NCI-H69 (cell line): ENCODE measurements around the gene RFC1.
"Not testable (repeated sequence)": the region's sequence is repeated elsewhere in the genome, so short reads cannot be mapped to it uniquely, and the experiment has no call there.

Source experiments
- DNase-seq: peaks from one replicate; lab custom pipeline; 2025; lab: John Stamatoyannopoulos, UW

The RFC1 gene

GRCh38 chr4:39354254-39354552 is 12.0 kb downstream of the RFC1 start:
- no peak for DNase-seq

DNA sequence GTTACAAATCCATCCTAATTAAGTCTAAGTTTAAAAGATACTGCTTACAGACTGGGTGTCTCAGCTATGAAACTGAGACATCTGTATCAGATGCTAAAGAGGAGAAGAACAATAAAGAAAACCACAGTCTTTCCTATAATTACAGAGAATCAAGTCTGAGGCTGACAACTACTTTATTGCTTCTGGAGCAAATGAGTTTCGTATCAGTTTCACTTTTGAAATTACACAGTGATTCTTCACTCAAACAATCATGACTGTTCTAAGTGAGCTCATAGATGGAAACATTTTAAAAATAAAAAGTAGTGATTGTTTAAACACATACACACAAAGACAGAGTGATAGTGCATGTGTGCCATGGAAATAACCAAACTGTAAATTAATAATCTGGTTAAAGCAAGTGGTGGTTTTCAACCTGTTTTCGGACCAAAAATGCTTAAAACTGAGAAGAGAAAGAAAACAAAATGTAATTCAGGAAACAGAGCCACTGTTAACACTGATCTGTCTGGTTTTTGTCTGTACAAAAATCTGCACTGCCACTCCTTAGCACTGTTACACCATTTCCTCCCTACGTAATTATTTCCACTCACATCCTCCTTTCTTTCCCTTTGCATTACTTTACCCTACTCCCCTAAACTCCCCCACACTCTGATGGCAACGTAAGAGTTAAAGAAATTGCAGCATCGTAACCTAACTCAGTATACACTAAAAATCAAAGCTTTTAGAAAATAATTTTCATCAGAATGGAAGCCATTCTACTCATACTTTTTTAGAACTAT is 12.5 kb downstream of the RFC1 start:
- peak; percentile 46 for DNase-seq

DNA sequence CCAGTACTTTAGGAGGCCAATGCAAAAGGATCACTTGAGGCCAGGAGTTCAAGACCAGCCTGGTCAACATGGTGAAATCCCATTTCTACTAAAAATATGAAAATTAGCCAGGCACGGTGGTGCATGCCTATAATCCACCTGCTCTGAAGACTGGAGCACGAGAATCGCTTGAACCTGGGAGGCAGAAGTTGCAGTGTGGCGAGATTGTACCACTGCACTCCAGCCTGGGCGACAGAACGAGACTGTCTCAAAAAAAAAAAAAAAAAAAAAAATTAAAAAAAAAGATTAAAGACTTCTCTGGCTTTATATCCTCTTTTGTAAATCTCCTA is 13.0 kb downstream of the RFC1 start:
- not testable (repeated sequence) for DNase-seq

GRCh38 chr4:39349326-39349725 is 16.8 kb downstream of the RFC1 start:
- DNase-seq = no peak

DNA sequence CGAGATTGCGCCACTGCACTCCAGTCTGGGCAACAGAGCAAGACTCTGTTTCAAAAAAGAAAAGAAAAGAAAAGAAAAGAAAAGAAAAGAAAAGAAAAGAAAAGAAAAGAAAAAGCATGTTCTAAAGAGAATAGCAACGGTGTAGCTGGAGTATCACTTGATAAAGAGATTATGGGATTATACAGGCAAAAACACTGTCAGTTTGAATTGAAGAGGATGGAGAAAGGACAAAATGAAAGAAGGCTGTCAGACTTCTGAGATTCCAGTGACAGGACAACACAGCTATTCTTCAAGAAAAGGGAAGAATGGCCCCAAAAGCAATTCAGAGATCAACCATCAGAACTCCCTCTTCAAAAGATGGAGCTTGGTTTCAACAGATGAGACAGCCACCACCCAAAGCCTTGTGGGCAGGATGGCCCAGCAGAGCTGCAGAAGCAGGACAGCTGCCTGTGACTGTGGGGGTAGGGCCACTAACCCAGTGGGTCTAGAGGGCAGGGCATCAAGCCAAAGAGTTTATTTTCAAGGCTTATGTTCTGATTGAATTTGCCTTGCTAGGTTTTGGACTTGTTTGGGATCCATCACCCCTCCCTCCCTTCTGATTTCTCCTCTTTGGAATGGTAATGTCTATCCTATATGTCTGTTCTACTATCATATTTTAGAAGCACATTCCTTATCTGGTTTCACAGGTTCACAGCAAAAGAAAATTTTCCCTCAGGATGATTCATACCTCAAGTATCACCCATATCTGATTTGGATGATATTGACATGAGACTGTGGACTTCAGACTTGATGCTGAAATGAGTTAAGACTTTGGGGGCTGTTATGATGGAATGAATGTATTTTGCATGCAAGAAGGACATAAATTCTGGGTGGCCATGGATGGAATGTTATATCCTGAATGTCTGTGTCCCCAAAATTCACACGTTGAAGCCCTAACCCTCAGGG is 17.5 kb downstream of the RFC1 start:
- no peak for DNase-seq

DNA sequence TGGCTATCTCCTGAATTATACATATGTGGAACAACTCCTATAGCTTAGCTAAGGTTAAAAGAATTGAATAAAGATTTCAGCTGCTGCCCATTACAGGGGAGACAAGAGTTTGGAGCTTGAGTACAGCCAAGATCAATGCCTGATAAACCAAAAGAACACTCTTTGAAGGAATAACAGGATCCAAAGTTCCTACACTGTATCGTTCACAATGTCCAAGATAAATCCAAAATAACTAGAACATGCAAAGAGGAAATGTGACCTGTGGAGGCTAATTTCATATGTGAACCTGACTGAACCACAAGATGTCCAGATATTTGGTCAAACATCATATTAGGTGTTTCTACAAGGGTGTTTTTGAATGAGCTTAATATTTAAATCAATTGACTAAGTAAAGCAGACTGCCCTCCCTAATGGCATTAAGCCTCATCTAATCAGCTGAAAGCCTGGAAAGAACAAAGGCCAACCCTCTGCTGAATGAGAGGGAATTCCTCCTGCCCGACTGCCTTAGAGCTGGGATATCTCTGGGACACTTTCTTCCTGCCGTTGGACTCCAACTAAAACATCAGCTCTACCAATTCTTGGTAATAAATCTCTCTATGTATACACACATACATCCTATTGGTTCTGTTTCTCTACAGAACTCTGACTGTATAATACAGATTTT is 19.2 kb downstream of the RFC1 start:
- DNase-seq = no peak

DNA sequence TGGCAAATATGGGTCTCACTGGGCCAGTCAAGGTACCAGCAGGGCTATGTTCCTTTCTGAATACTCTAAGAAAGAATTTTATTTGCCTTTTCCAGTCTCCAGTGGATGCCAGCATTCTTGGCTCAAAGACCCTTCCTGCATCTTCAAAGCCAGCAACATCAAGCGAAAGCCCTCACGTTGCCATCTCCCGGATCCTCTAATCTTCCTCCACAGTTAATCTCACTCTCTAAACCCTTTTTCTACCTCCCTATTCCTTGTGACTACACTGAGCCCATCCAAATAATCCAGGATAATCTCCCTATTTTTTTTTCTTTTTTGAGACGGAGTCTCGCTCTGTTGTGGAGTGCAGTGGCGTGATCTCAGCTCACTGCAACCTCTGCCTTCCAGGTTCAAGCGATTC is 23.4 kb downstream of the RFC1 start:
- no peak for DNase-seq

- peak; percentile 36 for DNase-seq
These were observed 25.0 kb downstream of the RFC1 start for GRCh38 chr4:39341075-39341725.

- DNase-seq = no peak
These were observed 26.2 kb downstream of the RFC1 start for GRCh38 chr4:39339968-39340367.

DNA sequence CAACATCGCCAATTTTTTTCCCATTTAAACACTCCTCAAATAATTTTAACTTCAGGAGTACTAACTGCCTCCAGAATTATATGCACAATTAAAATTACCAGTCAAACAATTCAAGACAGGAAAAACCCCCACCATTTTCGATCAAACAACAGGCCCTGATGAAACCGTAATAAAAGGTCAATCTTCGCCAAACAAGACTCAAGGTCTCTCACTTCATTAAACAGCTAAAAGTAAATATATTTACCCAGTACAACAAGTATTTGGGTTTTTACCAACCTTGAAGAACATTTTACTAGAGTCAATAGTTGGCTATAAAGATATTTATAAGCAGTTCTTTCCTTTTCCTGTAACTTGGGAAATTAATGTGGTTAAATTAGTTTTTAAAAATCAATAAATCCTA is 28.3 kb downstream of the RFC1 start:
- no peak for DNase-seq

DNA sequence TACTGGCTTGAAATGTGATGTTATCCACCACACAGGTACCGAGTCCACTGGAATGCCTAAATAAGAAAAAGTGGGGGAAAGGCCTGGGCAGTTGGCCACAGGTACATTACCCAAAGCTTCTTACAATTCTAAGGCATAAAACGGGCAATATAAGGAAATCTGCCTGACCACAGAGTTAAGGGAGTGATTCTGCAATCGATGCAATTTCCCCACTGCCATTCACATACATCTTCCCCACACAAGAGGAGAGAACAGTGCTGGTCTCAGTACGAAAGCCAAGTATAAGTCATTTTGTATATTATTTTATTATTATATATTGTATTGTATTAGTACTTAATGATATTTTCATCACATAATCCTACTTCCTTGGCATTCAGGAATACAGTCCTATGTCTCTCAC is 30.6 kb downstream of the RFC1 start:
- no peak for DNase-seq

GRCh38 chr4:39331191-39331590 is 35.0 kb downstream of the RFC1 start:
- DNase-seq = no peak

DNA sequence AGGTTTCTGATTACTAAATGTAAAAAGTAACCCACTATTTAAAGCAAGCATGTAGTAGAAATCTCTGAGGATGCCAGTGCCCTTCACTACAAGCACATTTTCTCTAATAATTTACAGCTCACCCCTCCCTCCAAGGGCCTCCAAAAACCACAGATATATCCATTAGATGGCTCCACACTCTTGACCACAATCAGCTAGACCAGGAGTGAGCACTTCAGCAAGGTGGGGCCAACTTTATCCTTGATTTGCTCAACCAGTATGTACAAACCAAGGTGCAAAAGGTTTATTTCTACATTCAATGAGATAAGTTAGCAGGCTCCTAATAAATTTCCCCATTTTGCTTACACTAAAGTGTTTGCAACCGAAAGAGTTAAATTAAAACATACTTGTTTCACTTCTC is 35.8 kb downstream of the RFC1 start:
- DNase-seq = no peak

DNA sequence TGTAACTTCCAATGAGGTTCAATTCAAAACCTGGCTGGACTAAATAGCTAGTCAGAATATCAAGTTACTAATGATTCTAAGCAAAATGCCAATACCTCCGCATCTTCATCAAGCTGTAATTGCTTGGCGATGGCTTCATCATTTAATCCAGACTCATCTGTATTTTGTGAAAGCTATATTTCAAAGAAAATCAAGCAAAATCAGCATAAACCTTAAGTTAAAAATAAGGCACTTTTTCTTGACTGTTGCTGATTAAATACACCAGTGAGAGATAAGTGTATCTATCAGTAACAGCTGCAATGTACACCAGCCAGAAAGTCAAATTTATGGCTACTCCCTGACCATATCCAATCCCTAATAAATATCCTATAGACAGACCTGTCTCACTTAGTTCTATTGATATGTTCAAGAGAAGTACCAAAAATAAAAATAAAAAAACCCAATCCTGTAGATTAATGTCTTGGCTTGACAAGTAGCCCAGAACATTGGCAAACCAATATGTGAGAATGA is 39.6 kb downstream of the RFC1 start:
- no peak for DNase-seq

GRCh38 chr4:39324897-39325613 is 41.1 kb downstream of the RFC1 start:
- no peak for DNase-seq

DNA sequence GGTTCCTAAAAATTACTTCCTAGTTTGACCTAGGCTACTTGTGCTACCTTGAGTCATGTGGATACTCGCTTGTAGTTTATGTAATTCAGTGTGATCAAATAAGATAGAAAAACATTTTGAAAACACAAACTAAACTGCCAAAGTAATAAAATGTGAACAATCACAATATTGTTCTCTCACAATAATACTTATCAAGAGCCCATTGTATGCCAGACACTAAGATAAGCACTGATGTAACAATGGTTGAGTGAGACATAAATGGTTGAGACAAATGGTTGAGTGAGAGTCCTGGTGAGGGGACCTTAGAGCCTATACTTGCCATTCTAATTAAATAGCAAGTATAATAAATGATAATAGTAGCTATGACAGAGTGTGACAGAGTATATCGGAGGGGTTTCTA is 41.7 kb downstream of the RFC1 start:
- DNase-seq = no peak

DNA sequence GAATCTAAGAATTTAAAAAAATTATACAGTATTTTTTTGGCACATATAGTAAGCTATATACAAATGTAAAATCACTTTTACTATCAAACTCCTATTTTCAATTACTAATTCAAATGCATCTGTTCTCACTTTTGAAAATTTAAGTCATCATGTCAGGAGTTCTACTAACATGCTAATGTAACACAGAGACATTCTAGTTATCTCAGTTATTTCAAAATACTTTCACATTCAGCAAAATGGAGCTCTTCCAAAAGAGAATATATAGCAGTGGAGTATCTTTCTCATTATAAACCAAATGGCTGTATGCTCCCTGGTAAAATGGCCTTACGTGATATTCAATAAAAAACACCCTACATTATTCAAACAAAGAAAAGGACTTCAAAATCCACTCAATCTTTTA is 42.3 kb downstream of the RFC1 start:
- DNase-seq = no peak

DNA sequence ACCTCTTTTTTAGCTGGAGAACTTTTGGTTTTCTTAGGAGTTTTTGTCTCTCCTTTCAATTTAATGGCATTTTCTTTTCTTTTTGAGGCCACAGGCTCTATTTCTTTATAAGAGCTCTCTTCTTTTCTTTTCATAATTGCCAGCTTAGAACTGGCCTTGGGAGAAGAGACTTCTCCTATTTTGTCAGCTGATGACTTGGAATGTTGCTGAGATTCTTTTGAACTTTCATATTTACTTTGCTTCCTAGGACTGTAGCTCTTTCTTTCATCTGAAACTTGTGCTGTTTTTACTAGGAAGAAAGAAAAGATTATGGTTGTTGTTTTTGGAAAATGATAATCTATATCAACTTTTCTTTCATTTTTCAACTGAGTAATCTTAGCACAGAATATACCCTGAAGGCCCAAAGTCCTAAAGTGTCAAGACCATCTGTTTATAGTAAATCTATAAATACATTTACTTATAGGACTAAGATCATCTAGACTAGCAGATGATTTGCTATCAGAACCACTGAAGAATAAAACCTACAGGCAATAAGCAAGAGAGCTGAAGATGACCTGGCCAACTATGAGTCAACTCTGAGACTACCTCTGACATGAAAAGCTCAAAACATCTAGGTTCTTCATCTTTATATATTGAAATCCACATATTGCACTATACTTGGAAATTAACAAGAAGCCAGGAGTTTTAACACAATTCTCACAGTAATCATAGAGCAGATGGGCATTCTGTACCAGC is 45.6 kb downstream of the RFC1 start:
- DNase-seq = no peak

GRCh38 chr4:39319676-39320075 is 46.5 kb downstream of the RFC1 start:
- DNase-seq = no peak

- peak; percentile 65 for DNase-seq
These were observed 53.3 kb downstream of the RFC1 start for GRCh38 chr4:39312816-39313215.

DNA sequence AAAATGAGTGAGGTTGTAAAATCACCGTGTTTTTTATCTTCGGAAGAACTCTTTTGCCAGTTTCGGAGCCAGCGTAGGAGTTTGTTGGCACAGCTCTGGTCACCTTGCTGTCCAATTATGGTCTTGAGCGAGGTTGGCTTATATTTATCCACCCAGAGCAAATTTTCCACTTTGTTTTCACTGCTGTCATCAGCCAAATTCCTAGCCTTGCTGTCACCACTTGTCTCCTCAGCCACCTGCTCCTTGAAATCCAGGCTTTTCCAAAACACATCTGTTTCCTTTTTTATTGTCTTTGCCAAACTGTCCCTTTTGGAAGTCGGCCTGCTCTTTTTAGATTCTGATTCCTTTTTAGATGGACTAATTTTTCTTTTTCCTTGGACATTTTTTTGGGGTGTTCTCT is 57.6 kb downstream of the RFC1 start:
- DNase-seq = no peak
